Skeletal muscle tissue (tissue), 4 donors: Measurements from ENCODE around the gene TSNAXIP1. TPM values are rescaled to one million over a fixed set of nuclear protein-coding genes. Genes with fewer than 3 reads are reported as not detected.

ENCODE experiments used
- H3K27ac ChIP-seq: one replicate; pipeline ENCODE4 v1.7.0; 2013; ENCODE audit warnings: mild to moderate bottlenecking, low read depth, low read length, inconsistent platforms
- H3K27me3 ChIP-seq, 3 donors: one replicate each; pipeline ENCODE4 v1.7.0; 2013; ENCODE audit warnings: low read length in 3 of 3; ENCODE audit not compliant: control insufficient read depth in 3 of 3, insufficient read depth in 3 of 3
- H3K36me3 ChIP-seq, 3 donors: one replicate each; pipeline ENCODE4 v1.7.0; 2013; ENCODE audit warnings: low read length in 3 of 3; ENCODE audit not compliant: control insufficient read depth in 3 of 3, insufficient read depth in 3 of 3
- H3K4me1 ChIP-seq, 3 donors: one replicate each; pipeline ENCODE4 v1.7.0; 2013; ENCODE audit warnings: low read length in 3 of 3, mild to moderate bottlenecking in 3 of 3; ENCODE audit not compliant: control insufficient read depth in 3 of 3, insufficient read depth in 3 of 3
- H3K4me3 ChIP-seq, 3 donors: one replicate each; pipeline ENCODE4 v1.7.0; 2013; ENCODE audit warnings: low read length in 3 of 3
- H3K9ac ChIP-seq, 3 donors: one replicate each; pipeline ENCODE4 v1.7.0; 2013; ENCODE audit warnings: low read length in 3 of 3, mild to moderate bottlenecking in 3 of 3, moderate library complexity in 2 of 3, low read depth in 1 of 3
- H3K9me3 ChIP-seq, 3 donors: one replicate each; pipeline ENCODE4 v1.7.0; 2013; ENCODE audit warnings: low read length in 3 of 3; ENCODE audit not compliant: control insufficient read depth in 3 of 3
- total RNA-seq: library from RNA; depleted of rRNA; stranded (reverse); fragments of >200 nt; gene quantifications from one replicate; pipeline ENCODE4 v1.2.3, GENCODE V29; 2014
- donor health status: Osteomylitis.

TSNAXIP1 gene
- total RNA-seq, 1 donor from 2014 or later, result 0.52 TPM

GRCh38 chr16:67868290-67868689 is 61.6 kb downstream of the TSNAXIP1 start:
- Histone ChIP-seq H3K9me3 (no peaks in the 10 kb centered on the region), H3K27ac (no peak overlapping the region), H3K27me3 (no peaks in the 10 kb centered on the region), H3K4me1 (peaks cover 24 to 34% (median 27%) of the 10 kb centered on the region in 3 donors), H3K36me3 (peaks cover 30 to 50% (median 34%) of the 10 kb centered on the region in 3 donors), H3K4me3 (no peak overlapping the region), H3K9ac (peak overlapping the region in 1 of 3 donors; percentile 16)

- H3K4me3 ChIP-seq, result no peak overlapping the region
- H3K9me3 ChIP-seq, result no peaks in the 10 kb centered on the region
- H3K36me3 ChIP-seq, result peaks cover 30 to 50% (median 34%) of the 10 kb centered on the region in 3 donors
- H3K27ac ChIP-seq, result no peak overlapping the region
- peak overlapping the region in 1 of 3 donors; percentile 27 for H3K9ac ChIP-seq
- H3K27me3 ChIP-seq, result no peaks in the 10 kb centered on the region
- H3K4me1 ChIP-seq, result peaks cover 23 to 35% (median 28%) of the 10 kb centered on the region in 3 donors
Observed at GRCh38 chr16:67869653-67870052, 63.0 kb downstream of the TSNAXIP1 start.

DNA sequence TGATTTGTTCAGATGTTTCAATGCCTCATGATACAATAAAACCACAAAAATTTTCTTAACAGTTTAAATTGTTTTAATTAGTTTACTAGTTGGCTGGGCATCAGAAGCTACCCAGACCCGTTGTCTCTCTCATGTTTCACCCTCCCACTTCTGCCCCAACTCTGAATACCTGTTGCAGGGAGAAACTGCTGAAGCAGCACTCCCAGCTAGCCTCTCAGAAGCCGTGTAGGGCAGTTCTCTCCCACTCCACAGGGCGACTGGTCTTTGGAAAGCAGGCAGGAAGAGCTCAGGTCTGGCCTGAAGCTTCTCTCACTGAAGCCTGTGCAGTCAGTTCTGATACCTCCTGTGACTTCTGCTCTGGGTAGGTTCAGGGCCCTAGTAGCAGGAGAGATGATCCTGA is 64.6 kb downstream of the TSNAXIP1 start:
- Histone ChIP-seq H3K9me3 (no peaks in the 10 kb centered on the region), H3K27ac (no peak overlapping the region), H3K27me3 (no peaks in the 10 kb centered on the region), H3K9ac (no peak overlapping the region), H3K36me3 (peaks cover 35 to 48% (median 36%) of the 10 kb centered on the region in 3 donors), H3K4me3 (no peak overlapping the region), H3K4me1 (peaks cover 33 to 42% (median 35%) of the 10 kb centered on the region in 3 donors)

DNA sequence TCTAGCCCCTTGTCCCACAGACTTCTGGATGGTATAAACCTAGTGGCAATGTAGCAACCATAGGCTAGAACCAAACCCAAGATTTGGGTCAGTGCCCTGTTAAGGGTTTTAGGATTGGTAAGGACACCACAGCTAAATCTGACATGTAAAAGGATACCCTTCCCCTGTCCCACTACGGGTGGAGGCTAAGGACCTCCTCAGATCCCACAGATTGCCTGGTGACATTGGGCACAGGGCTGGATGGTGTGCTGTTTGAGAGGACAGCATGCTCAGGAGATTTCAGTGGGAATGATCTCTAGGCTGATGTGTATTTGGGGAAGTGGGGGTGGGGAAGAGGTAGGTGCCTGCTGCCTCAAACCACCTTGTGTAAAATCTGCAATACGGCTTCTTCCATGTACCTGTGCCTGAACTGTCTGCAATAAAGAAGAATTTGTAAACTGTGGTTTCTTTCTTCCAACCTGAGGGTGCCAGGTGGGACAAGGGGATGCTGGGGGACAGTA is 65.5 kb downstream of the TSNAXIP1 start:
- Histone ChIP-seq H3K4me1 (peaks cover 34 to 45% (median 35%) of the 10 kb centered on the region in 3 donors), H3K27ac (peak overlapping the region; percentile 73), H3K27me3 (no peaks in the 10 kb centered on the region), H3K9me3 (no peaks in the 10 kb centered on the region), H3K9ac (peak overlapping the region; percentile 88 to 97 (median 96)), H3K4me3 (peak overlapping the region; percentile 88 to 93 (median 90)), H3K36me3 (peaks cover 44 to 53% (median 45%) of the 10 kb centered on the region in 3 donors)

DNA sequence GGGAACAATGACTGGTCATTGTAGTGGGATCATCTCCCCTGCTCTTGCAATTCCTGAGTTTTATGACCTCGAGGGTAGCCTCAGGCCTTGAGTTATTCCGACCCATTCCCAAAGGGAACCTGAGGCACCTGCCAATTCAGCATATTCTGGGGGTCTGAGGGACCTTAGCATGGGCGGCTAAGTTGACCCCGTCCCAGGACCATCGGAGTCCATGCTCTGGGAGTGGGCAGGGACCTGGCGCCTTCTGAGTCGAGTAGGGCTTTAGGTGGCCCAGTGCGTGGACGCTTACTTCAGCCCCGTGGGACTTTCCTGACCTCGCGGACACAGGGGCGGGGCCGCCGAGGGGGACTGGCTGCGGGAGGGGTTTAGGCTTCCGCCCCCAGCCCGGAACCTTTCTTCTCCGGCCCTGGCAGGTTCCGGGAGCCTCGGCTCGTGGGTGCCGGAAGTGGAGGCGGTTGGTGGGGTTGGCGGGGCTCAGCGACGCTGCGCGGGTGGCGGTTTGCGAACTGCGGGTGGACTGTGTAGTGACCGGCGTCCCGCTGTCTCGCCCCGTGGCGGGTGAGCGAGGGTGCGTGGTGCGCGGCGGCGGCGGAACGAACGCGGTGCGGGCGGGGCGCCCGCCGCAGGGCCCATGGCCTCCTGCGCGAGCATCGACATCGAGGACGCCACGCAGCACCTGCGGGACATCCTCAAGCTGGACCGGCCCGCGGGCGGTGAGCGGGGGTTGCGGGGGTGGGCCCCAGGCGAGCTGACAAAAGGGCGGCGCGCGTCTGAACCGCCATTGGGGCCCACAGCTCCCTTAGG is 66.1 kb downstream of the TSNAXIP1 start, which contains the start of gene EDC4:
Gene EDC4 (plus strand): TSS at position 422 of the 804 bp plus-strand sequence. CDS start 210 bp downstream, at position 632.
- H3K4me3 ChIP-seq, result peak within 1 kb of the TSS; percentile 88 to 93 (median 90)
- peak within 1 kb of the TSS; percentile 95 to 97 (median 96) for H3K9ac ChIP-seq
- H3K27me3 ChIP-seq, result no peaks in the 10 kb centered on the region
- H3K27ac ChIP-seq, result peak within 1 kb of the TSS; percentile 73
- H3K9me3 ChIP-seq, result no peaks in the 10 kb centered on the region
- H3K4me1 ChIP-seq, result peaks cover 34 to 45% (median 35%) of the 10 kb centered on the region in 3 donors
- peaks cover 49 to 55% (median 51%) of the 10 kb centered on the region in 3 donors for H3K36me3 ChIP-seq

GRCh38 chr16:67873435-67874370 is 67.0 kb downstream of the TSNAXIP1 start:
- Histone ChIP-seq H3K4me1 (peaks cover 34 to 45% (median 35%) of the 10 kb centered on the region in 3 donors), H3K27me3 (no peaks in the 10 kb centered on the region), H3K36me3 (peaks cover 52 to 55% (median 52%) of the 10 kb centered on the region in 3 donors), H3K4me3 (peak overlapping the region; percentile 88 to 93 (median 90)), H3K9ac (peak overlapping the region; percentile 95 to 97 (median 96)), H3K27ac (peak overlapping the region; percentile 73), H3K9me3 (no peaks in the 10 kb centered on the region)

- H3K4me3 ChIP-seq, result peak overlapping the region; percentile 88 to 93 (median 90)
- H3K4me1 ChIP-seq, result peaks cover 34 to 49% (median 35%) of the 10 kb centered on the region in 3 donors
- peak overlapping the region; percentile 95 to 97 (median 96) for H3K9ac ChIP-seq
- H3K36me3 ChIP-seq, result peaks cover 57 to 59% (median 57%) of the 10 kb centered on the region in 3 donors
- H3K9me3 ChIP-seq, result no peaks in the 10 kb centered on the region
- H3K27ac ChIP-seq, result no peak overlapping the region
- no peaks in the 10 kb centered on the region for H3K27me3 ChIP-seq
Observed at GRCh38 chr16:67874372-67874771, 67.7 kb downstream of the TSNAXIP1 start.

DNA sequence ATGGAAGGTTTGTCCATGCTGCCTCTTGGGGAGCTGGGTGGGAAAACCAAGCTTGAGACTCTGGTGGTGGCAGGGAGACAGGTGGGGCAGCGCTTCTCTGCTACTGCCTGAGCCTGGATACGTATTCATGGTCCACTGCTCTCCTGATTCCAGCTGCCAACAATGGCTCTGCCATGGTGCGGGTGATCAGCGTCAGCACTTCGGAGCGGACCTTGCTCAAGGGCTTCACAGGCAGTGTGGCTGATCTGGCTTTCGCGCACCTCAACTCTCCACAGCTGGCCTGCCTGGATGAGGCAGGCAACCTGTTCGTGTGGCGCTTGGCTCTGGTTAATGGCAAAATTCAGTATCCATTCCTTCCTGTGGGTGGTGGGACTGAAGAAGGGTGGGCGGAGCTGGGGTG is 70.4 kb downstream of the TSNAXIP1 start:
- Histone ChIP-seq H3K27me3 (no peaks in the 10 kb centered on the region), H3K27ac (no peak overlapping the region), H3K9ac (peak overlapping the region in 1 of 3 donors; percentile 29), H3K4me3 (no peak overlapping the region), H3K36me3 (peaks cover 61 to 66% (median 63%) of the 10 kb centered on the region in 3 donors), H3K4me1 (peaks cover 59 to 71% (median 61%) of the 10 kb centered on the region in 3 donors), H3K9me3 (no peaks in the 10 kb centered on the region)
